Stomach (tissue), 9 donors: Measurements from ENCODE around the gene HS2ST1. TPM values are rescaled to one million over a fixed set of nuclear protein-coding genes. Genes with fewer than 3 reads are reported as not detected.

ENCODE experiments used
- DNase-seq, 2 donors: peaks; one replicate each; pipeline versions ENCODE4 v3.0.0 to v3.0.0-alpha.2; 2013 to 2019
- H3K27ac ChIP-seq, 5 donors: fragments of 200-600 bp in 4 of 5; sonication (generic) in 4 of 5; one replicate each; pipeline ENCODE4 v1.5.1; 2013 to 2019; ENCODE audit warnings: mild to moderate bottlenecking in 1 of 5, moderate library complexity in 1 of 5
- H3K27me3 ChIP-seq, 3 donors: fragments of 200-600 bp; sonication (generic); one replicate each; pipeline ENCODE4 v1.5.1; 2017 to 2019; ENCODE audit warnings: mixed run types in 1 of 3
- H3K36me3 ChIP-seq, 4 donors: fragments of 200-600 bp; sonication (generic); 1 replicate in 3 of 4; 2 replicates in 1 of 4; pipeline ENCODE4 v1.5.1; 2016 to 2019
- H3K4me1 ChIP-seq, 4 donors: fragments of 200-600 bp; sonication (generic); one replicate each; pipeline ENCODE4 v1.5.1; 2016 to 2019
- H3K4me3 ChIP-seq, 4 donors: fragments of 200-600 bp; sonication (generic) in 3 of 4; one replicate each; pipeline ENCODE4 v1.5.1; 2016 to 2019; ENCODE audit warnings: mild to moderate bottlenecking in 1 of 4
- H3K9me3 ChIP-seq, 4 donors: fragments of 200-600 bp; sonication (generic); one replicate each; pipeline ENCODE4 v1.5.1; 2016 to 2019
- CTCF ChIP-seq, 7 experiments: fragments of 450-650 bp in 4 of 7; fragments of 200-600 bp in 3 of 7; sonication (generic) in 3 of 7; IDR thresholded peaks; one replicate each; pipeline ENCODE4 v1.5.1; 2016 to 2019; ENCODE audit warnings: antibody characterized with exemption in 7 of 7, control low read depth in 2 of 7, mild to moderate bottlenecking in 1 of 7
- EP300 ChIP-seq: sonication (generic); formaldehyde crosslinking; IDR thresholded peaks from one replicate; pipeline ENCODE4 v1.6.1; 2017; ENCODE audit warnings: antibody characterized with exemption
- POLR2A ChIP-seq, 4 donors: fragments of 450-650 bp; IDR thresholded peaks; one replicate each; pipeline ENCODE4 v1.6.1; 2016; ENCODE audit warnings: antibody characterized with exemption in 4 of 4, control low read depth in 2 of 4, mild to moderate bottlenecking in 1 of 4, moderate library complexity in 1 of 4
- POLR2AphosphoS5 ChIP-seq, 3 donors: sonication (generic); formaldehyde crosslinking; IDR thresholded peaks; one replicate each; pipeline ENCODE4 v1.6.1; 2016; ENCODE audit warnings: antibody characterized with exemption in 3 of 3
- WGBS, 5 donors: extraction: QIAGEN DNeasy Blood & Tissue Kit in 3 of 5; methylation state at CpG; one replicate each; pipeline versions ENCODE4 v1.1.5 to v1.1.7; 2013 to 2018; 5-methylcytosine and 5-hydroxymethylcytosine counted together
- intact Hi-C: fragments of 100-400 bp; cut with DNase I; formaldehyde crosslinking; loops from one replicate; pipeline ENCODE4 v1.15.1; 2023; ENCODE audit warnings: low total_unique reads
- polyA plus RNA-seq, 3 donors: library from polyadenylated mRNA; stranded (reverse); fragments of 200-250 nt; gene quantifications; one replicate each; pipeline ENCODE4 v1.2.3, GENCODE V29; 2013
- total RNA-seq, 5 donors: library from RNA; depleted of rRNA; stranded (reverse); fragments of >200 nt; gene quantifications; one replicate each; pipeline versions ENCODE4 v1.1.0 to v1.2.3, GENCODE V29; 2014 to 2016
- donor health status: healthy with polysubstance abuse.
- donor health status: Bipolar disorder and iron deficiency.
- donor health status: healthy.

The HS2ST1 gene
- total and polyA plus RNA-seq, 8 donors = 1.8 to 29.0 (median 5.1) TPM

- H3K4me1 ChIP-seq = no peaks in the 10 kb centered on the region
- intact Hi-C loops = no loop called here
Measured at GRCh38 chr1:87044424-87044823, 130.0 kb downstream of the HS2ST1 start.

GRCh38 chr1:87044840-87045239 lies 130.4 kb downstream of the HS2ST1 start:
- DNase-seq = peak in 1 of 2 donors; percentile 51
- WGBS, 5 donors = 73 to 91% (median 85%) methylated on average over 5 of the region's 5 CpGs
- Histone ChIP-seq H3K36me3 (no peaks in the 10 kb centered on the region), H3K27ac (no peak overlapping the region), H3K4me1 (no peaks in the 10 kb centered on the region), H3K27me3 (no peaks in the 10 kb centered on the region), H3K9me3 (peaks cover 0 to 8% (median 4%) of the 10 kb centered on the region in 4 donors), H3K4me3 (no peak overlapping the region)
- intact Hi-C loops = no loop called here
- TF ChIP-seq CTCF (IDR thresholded peaks at IDR 0.05) (no peak), POLR2AphosphoS5 (IDR thresholded peaks at IDR 0.05) (no peak), EP300 (no peak), POLR2A (IDR thresholded peaks at IDR 0.05) (no peak)

More at GRCh38 chr1:87044424-87044823, 130.0 kb downstream of the HS2ST1 start:
- Histone ChIP-seq H3K4me3 (no peak overlapping the region), H3K27ac (no peak overlapping the region), H3K36me3 (no peaks in the 10 kb centered on the region), H3K9me3 (peaks cover 0 to 8% (median 4%) of the 10 kb centered on the region in 4 donors), H3K27me3 (no peaks in the 10 kb centered on the region)
- DNase-seq = no peak
- TF ChIP-seq POLR2AphosphoS5 (IDR thresholded peaks at IDR 0.05) = no peak
- no peak for TF ChIP-seq CTCF (IDR thresholded peaks at IDR 0.05)
- TF ChIP-seq EP300 = no peak
- no peak for TF ChIP-seq POLR2A (IDR thresholded peaks at IDR 0.05)

GRCh38 chr1:87045761-87046304 lies 131.4 kb downstream of the HS2ST1 start:
- peak in 1 of 2 donors; percentile 50 for DNase-seq
- WGBS, 5 donors = 37 to 61% (median 40%) methylated on average over 5 of the region's 5 CpGs
- Histone ChIP-seq H3K4me1 (no peaks in the 10 kb centered on the region), H3K36me3 (no peaks in the 10 kb centered on the region), H3K27ac (no peak overlapping the region), H3K27me3 (no peaks in the 10 kb centered on the region), H3K4me3 (no peak overlapping the region), H3K9me3 (peaks cover 0 to 8% (median 4%) of the 10 kb centered on the region in 4 donors)
- TF ChIP-seq POLR2AphosphoS5 (IDR thresholded peaks at IDR 0.05) = no peak
- no peak for TF ChIP-seq CTCF (IDR thresholded peaks at IDR 0.05)
- TF ChIP-seq EP300 = no peak
- TF ChIP-seq POLR2A (IDR thresholded peaks at IDR 0.05) = no peak
- intact Hi-C loops = no loop called here

- Histone ChIP-seq H3K27ac (no peak overlapping the region), H3K4me1 (no peaks in the 10 kb centered on the region), H3K27me3 (no peaks in the 10 kb centered on the region), H3K9me3 (peaks cover 0 to 8% (median 4%) of the 10 kb centered on the region in 4 donors), H3K4me3 (no peak overlapping the region), H3K36me3 (no peaks in the 10 kb centered on the region)
- no peak for TF ChIP-seq CTCF (IDR thresholded peaks at IDR 0.05)
- no peak for TF ChIP-seq EP300
- TF ChIP-seq POLR2A (IDR thresholded peaks at IDR 0.05) = no peak
- no peak for TF ChIP-seq POLR2AphosphoS5 (IDR thresholded peaks at IDR 0.05)
- DNase-seq = no peak
- WGBS, 5 donors = 61 to 73% (median 64%) methylated on average over 4 of the region's 4 CpGs
- intact Hi-C loops = no loop called here
Measured at GRCh38 chr1:87046951-87047350, 132.5 kb downstream of the HS2ST1 start.
